ENCODE measurements around the gene SFTPA1.
"Not testable (repeated sequence)": the region's sequence is repeated elsewhere in the genome, so short reads cannot be mapped to it uniquely, and the experiment has no call there.

Gene SFTPA1

DNA sequence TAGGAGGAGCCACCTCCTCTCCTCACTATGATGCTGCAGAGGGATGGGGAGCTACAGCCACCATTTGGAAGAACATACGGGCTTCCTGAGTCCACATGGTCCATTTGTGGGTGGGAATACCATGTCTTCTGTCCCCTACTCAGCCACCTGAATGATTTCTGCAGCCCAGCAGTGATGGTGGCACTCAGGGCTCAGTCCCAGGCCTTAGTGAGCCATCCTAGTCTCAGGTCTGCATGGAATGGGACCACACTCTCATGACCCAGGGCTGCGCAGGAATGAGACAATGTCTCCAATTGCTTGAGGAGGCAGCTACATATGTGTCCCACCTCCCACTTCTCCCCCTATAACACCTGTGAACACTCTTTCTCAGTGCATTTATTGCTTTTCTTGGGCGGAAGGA lies 4.8 kb downstream of the SFTPA1 start:
- no peak for DNase-seq

GRCh38 chr10:79616164-79616563 lies 5.4 kb downstream of the SFTPA1 start:
- DNase-seq: no peak

- not testable (repeated sequence) for DNase-seq
These were observed 12.9 kb downstream of the SFTPA1 start for GRCh38 chr10:79623663-79624062.

DNA sequence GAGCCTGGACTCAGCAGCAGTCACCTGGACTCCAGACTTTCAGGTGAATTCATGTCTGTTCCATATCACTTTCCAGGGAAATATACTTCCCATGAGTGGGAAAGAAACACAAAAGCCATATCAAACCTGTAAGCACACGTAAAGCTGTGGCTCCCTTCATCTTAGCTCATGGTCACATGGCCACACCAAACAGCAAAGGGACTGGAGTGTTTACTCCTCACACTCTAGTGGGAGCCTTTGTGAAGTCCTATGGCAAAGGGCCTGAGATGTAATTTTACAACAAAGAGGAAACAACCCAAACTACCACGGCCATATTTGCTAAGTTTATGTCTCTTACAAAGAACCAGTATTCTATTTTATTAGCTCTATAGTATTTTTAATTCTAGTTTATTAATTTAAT lies 16.3 kb downstream of the SFTPA1 start:
- DNase-seq: no peak

DNA sequence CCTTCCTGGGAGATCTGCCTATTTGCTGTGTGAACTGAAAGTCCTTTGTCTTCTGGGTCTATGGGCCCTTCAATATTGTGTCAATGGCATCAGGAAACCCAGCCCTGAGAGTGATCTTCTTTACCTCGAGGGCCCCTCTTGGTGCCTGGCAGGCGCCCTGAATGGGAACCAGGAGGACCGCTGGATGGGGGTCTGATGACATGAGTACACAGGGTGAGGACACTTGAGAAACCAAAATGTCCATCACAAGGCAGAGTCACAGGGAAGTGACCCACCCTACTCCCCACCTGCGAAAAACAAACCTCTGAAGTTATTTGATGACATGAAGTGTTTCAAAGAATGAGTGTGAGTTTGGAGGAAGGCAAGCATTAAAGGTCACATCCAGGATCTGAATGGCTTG lies 17.3 kb downstream of the SFTPA1 start:
- no peak for DNase-seq

GRCh38 chr10:79628988-79629954 lies 18.5 kb downstream of the SFTPA1 start:
- DNase-seq: no peak

GRCh38 chr10:79629955-79630327 lies 19.2 kb downstream of the SFTPA1 start:
- no peak for DNase-seq

- DNase-seq: not testable (repeated sequence)
These were observed 26.0 kb downstream of the SFTPA1 start for GRCh38 chr10:79636654-79637199.

- DNase-seq: no peak
These were observed 27.6 kb downstream of the SFTPA1 start for GRCh38 chr10:79638318-79638717.

- DNase-seq: not testable (repeated sequence)
These were observed 42.0 kb downstream of the SFTPA1 start for GRCh38 chr10:79652695-79653094.

GRCh38 chr10:79663287-79663686 lies 52.5 kb downstream of the SFTPA1 start:
- not testable (repeated sequence) for DNase-seq

GRCh38 chr10:79664686-79665085 lies 53.9 kb downstream of the SFTPA1 start:
- DNase-seq: not testable (repeated sequence)

All from DMS 273 treated with DMSO at 0.1 percent for 48 hours (cell line).